Progenitor cell of endocrine pancreas (in vitro differentiated cells): ENCODE results near the gene CTXND1. TPM values are rescaled to one million over a fixed set of nuclear protein-coding genes. Genes with fewer than 3 reads are reported as not detected.

Experiments
- DNase-seq: peaks from one replicate; pipeline ENCODE4 v3.0.0; 2021; ENCODE audit warnings: low spot score; ENCODE audit not compliant: unreplicated experiment
- H3K27ac Mint-ChIP-seq: 2 replicates; pipeline ENCODE4 v1.8.0; 2021; ENCODE audit warnings: mild to moderate bottlenecking, moderate library complexity, mixed read lengths
- H3K27me3 Mint-ChIP-seq: 2 replicates; pipeline ENCODE4 v1.8.0; 2021; ENCODE audit warnings: mixed read lengths
- H3K36me3 Mint-ChIP-seq: 2 replicates; pipeline ENCODE4 v1.8.0; 2022; ENCODE audit warnings: mixed read lengths; ENCODE audit not compliant: insufficient read depth
- H3K4me1 Mint-ChIP-seq: 2 replicates; pipeline ENCODE4 v1.8.0; 2021; ENCODE audit warnings: low read depth, mixed read lengths
- H3K4me3 Mint-ChIP-seq: 2 replicates; pipeline ENCODE4 v1.8.0; 2021; ENCODE audit warnings: low read depth, mild to moderate bottlenecking, moderate library complexity, mixed read lengths
- H3K9me3 Mint-ChIP-seq: 2 replicates; pipeline ENCODE4 v1.8.0; 2021; ENCODE audit warnings: low read depth, mixed read lengths
- total RNA-seq: library from RNA; stranded (reverse); gene quantifications from 2 replicates; pipeline ENCODE4 v1.2.1, GENCODE V29; 2021
- TF ChIP-seq, protein P1 (sequence below): fragments of 200-600 bp; sonication (generic); IDR thresholded peaks from one replicate; pipeline ENCODE4 v1.5.0; 2021; ENCODE audit warnings: antibody characterized with exemption, mild to moderate bottlenecking; ENCODE audit not compliant: unreplicated experiment

Gene CTXND1
- total RNA-seq, 1 donor from 2014 or later = 1.1 TPM

- Mint-ChIP-seq H3K36me3 (no peaks in the 10 kb centered on the region), H3K27me3 (peaks cover 8% of the 10 kb centered on the region), H3K4me3 (no peak overlapping the region), H3K9me3 (peaks cover under 1% of the 10 kb centered on the region), H3K27ac (no peak overlapping the region), H3K4me1 (no peaks in the 10 kb centered on the region)
- DNase-seq = no peak
- TF ChIP-seq, protein P1, sequence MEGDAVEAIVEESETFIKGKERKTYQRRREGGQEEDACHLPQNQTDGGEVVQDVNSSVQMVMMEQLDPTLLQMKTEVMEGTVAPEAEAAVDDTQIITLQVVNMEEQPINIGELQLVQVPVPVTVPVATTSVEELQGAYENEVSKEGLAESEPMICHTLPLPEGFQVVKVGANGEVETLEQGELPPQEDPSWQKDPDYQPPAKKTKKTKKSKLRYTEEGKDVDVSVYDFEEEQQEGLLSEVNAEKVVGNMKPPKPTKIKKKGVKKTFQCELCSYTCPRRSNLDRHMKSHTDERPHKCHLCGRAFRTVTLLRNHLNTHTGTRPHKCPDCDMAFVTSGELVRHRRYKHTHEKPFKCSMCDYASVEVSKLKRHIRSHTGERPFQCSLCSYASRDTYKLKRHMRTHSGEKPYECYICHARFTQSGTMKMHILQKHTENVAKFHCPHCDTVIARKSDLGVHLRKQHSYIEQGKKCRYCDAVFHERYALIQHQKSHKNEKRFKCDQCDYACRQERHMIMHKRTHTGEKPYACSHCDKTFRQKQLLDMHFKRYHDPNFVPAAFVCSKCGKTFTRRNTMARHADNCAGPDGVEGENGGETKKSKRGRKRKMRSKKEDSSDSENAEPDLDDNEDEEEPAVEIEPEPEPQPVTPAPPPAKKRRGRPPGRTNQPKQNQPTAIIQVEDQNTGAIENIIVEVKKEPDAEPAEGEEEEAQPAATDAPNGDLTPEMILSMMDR = no peak
These were observed 44.1 kb downstream of the CTXND1 start for GRCh38 chr15:80207887-80208286.

GRCh38 chr15:80204231-80204630, 47.8 kb downstream of the CTXND1 start:
- TF ChIP-seq, protein P1 = no peak
- H3K4me1 Mint-ChIP-seq = no peaks in the 10 kb centered on the region
- no peaks in the 10 kb centered on the region for H3K36me3 Mint-ChIP-seq
- DNase-seq = no peak
- H3K9me3 Mint-ChIP-seq = no peaks in the 10 kb centered on the region
- no peak overlapping the region for H3K27ac Mint-ChIP-seq
- peaks cover 3% of the 10 kb centered on the region for H3K27me3 Mint-ChIP-seq
- H3K4me3 Mint-ChIP-seq = no peak overlapping the region

DNA sequence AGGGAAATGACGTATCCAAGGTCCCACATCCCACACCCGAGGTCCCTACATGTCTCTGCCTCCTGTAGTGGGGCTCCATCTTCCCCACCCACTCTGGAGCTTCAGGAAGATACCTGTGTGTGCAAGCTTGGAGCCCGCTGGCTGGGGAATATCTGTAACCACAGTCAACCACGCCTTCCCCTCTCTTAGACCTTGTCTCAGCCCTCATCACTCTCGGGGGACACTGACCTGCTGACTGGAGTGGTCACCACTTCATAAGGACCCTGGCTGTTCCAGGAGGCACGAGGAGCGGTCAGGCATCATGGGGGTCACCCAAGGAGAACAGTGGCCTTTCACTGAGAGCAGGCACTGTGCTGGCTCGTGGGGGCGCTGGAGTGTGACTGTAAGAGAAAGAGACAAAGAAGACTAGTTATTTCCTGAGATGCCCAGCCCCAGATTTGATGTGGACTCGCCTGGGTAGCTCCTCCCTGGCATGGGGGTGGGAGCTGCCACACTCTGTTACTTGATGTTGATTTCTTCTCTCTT, 48.6 kb downstream of the CTXND1 start:
- Mint-ChIP-seq H3K27ac (no peak overlapping the region), H3K36me3 (no peaks in the 10 kb centered on the region), H3K9me3 (no peaks in the 10 kb centered on the region), H3K4me3 (no peak overlapping the region), H3K4me1 (no peaks in the 10 kb centered on the region), H3K27me3 (peaks cover 6% of the 10 kb centered on the region)
- no peak for DNase-seq
- TF ChIP-seq, protein P1 = no peak

DNA sequence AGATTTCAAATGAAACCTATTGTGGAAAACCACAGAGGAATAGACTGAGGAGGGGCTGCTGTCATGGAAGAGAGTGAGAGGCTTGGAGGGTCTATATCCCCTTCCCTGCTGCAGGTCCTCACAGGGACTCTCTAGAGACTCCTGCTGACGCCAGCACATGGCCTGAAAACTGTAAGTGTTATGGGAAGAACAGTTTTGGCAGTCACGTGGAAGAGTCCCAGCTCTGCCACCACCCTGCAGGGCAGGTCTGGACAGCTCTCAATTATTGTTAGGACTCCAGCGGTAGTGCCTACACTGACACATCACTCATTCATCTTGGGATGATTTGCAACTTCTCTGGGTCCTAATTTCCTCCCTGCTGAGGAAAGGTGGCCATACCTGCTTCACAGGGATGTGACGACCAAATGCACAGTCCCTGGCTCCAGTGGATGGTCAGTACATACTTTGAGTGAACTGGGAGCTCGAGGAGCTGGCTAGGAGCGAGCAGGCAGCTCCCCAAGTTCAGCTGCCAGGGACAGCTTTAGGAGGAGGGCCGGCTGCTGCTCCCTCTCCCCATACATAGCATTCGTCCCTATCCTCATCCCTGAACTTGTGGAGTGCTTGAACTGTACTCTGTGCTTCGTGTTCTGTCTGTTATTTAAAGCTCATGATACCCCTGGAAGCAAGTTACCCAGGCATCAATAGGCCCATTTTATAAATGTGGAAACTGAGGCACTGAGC, 49.2 kb downstream of the CTXND1 start:
- H3K27me3 Mint-ChIP-seq = peaks cover 6% of the 10 kb centered on the region
- TF ChIP-seq, protein P1 = no peak
- DNase-seq = no peak
- no peaks in the 10 kb centered on the region for H3K9me3 Mint-ChIP-seq
- no peak overlapping the region for H3K4me3 Mint-ChIP-seq
- no peaks in the 10 kb centered on the region for H3K36me3 Mint-ChIP-seq
- H3K4me1 Mint-ChIP-seq = no peaks in the 10 kb centered on the region
- no peak overlapping the region for H3K27ac Mint-ChIP-seq

GRCh38 chr15:80202016-80202315, 50.0 kb downstream of the CTXND1 start:
- TF ChIP-seq, protein P1 = no peak
- Mint-ChIP-seq H3K9me3 (no peaks in the 10 kb centered on the region), H3K27ac (no peak overlapping the region), H3K4me3 (no peak overlapping the region), H3K27me3 (peaks cover 6% of the 10 kb centered on the region), H3K36me3 (no peaks in the 10 kb centered on the region), H3K4me1 (no peaks in the 10 kb centered on the region)
- DNase-seq = no peak
